Measurements from ENCODE around the gene PCLO.

DNA sequence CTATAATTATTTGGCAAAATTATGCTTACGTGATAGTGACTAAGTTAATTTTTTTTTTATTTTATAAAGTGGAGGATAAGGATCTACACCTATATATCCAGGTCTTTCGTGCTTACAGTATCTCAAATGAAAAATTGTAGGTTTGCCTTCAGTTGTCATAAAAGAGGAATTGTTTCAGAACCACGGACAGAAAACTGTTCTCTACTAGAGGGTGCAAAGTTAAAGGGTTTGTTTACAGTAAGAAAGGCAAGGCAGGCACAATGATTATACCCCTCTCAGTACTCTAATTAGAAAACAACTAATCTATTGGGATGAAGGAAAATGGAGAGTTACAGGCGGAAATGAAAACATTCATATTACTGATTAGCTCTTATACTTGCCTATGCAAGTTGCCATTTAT, 1.5 kb downstream of the PCLO start:
- no peak for TF ChIP-seq POLR2A (IDR thresholded peaks at IDR 0.05)
- TF ChIP-seq, protein P1, sequence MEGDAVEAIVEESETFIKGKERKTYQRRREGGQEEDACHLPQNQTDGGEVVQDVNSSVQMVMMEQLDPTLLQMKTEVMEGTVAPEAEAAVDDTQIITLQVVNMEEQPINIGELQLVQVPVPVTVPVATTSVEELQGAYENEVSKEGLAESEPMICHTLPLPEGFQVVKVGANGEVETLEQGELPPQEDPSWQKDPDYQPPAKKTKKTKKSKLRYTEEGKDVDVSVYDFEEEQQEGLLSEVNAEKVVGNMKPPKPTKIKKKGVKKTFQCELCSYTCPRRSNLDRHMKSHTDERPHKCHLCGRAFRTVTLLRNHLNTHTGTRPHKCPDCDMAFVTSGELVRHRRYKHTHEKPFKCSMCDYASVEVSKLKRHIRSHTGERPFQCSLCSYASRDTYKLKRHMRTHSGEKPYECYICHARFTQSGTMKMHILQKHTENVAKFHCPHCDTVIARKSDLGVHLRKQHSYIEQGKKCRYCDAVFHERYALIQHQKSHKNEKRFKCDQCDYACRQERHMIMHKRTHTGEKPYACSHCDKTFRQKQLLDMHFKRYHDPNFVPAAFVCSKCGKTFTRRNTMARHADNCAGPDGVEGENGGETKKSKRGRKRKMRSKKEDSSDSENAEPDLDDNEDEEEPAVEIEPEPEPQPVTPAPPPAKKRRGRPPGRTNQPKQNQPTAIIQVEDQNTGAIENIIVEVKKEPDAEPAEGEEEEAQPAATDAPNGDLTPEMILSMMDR (IDR thresholded peaks at IDR 0.05), result no peak
